Sciatic nerve (tissue), 2 donors: ENCODE measurements around the gene VPS16. TPM values are rescaled to one million over a fixed set of nuclear protein-coding genes. Genes with fewer than 3 reads are reported as not detected.
A peak's percentile ranks its signal among the peaks of the same experiment; 100 is the strongest.
"Not testable (repeated sequence)": the region's sequence is repeated elsewhere in the genome, so short reads cannot be mapped to it uniquely, and the experiment has no call there.

Experiments
- ATAC-seq: fragments of 200-7000 bp; cut with Tn5 transposase; one replicate; pipeline ENCODE4 v1.9.1; 2020; ENCODE audit warnings: mild to moderate bottlenecking, moderate library complexity
- DNase-seq: peaks from one replicate; pipeline ENCODE4 v3.0.0-alpha.2; 2020; ENCODE audit warnings: low spot score
- intact Hi-C: fragments of 100-400 bp; cut with DNase I; formaldehyde crosslinking; loops from one replicate; pipeline ENCODE4 v1.14.2; 2022
- total RNA-seq: library from RNA; stranded (reverse); fragmentation: NEBNext Ultra II Directional; extraction: Animal tissue kit (Norgen Biotek cat#: 25700); gene quantifications from one replicate; pipeline ENCODE4 v1.2.1, GENCODE V29; 2021
- donor health status: DM: no; HTN: no; CAD: no.
- donor health status: DM: no; HTN: no; CAD: no.

Gene VPS16
- total RNA-seq, 1 donor from 2014 or later = 40.0 TPM

- intact Hi-C loops = no loop called here
- peak; percentile 23 for ATAC-seq
- no peak for DNase-seq
These were observed 34.7 kb upstream of the VPS16 start for GRCh38 chr20:2805689-2806350.

GRCh38 chr20:2806351-2806701 is 34.2 kb upstream of the VPS16 start:
- DNase-seq = no peak
- ATAC-seq = no peak
- intact Hi-C loops = no loop called here

DNA sequence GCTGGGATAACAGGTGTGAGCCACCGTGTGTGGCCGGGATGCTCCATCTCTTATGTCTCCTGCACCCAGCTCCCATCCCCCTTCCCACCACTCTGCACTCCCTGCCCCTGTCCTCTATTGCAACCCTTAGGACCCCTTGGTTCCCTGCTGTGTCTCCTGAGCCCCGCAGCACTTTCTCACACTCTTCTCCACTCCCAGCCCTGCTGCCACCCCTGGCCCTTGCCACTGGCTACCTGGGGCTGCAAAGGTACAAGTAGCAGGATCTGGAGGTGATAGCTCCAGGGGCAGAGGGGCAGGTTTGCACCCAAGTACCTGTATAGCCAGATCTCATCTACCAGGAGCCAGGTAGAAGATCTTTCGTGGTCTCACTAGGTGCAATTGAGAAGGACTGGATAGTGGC is 33.5 kb upstream of the VPS16 start:
- DNase-seq (no peak), ATAC-seq (no peak)
- intact Hi-C loops = no loop called here

DNA sequence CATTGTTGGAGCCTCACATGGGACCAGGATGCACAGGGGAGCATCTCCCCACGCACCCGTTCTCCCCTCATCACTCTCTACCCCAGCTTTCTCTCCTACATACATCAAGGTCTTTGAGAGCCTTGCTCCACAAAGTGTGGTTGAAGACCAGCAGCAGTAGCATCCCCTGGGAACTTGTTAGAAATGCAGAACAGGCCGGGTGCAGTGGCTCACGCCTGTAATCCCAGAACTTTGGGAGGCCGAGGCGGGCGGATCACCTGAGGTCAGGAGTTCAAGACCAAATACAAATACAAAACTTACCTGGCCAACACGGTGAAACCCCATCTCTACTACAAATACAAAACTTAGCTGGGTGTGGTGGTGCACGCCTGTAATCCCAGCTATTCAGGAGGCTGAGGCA is 32.6 kb upstream of the VPS16 start:
- ATAC-seq, intact Hi-C loops, DNase-seq: not testable (repeated sequence)

- intact Hi-C loops = no loop called here
- ATAC-seq = no peak
- no peak for DNase-seq
These were observed 30.9 kb upstream of the VPS16 start for GRCh38 chr20:2809690-2810089.

- DNase-seq (no peak), ATAC-seq (no peak)
- intact Hi-C loops = no loop called here
These were observed 28.4 kb upstream of the VPS16 start for GRCh38 chr20:2812189-2812588.

DNA sequence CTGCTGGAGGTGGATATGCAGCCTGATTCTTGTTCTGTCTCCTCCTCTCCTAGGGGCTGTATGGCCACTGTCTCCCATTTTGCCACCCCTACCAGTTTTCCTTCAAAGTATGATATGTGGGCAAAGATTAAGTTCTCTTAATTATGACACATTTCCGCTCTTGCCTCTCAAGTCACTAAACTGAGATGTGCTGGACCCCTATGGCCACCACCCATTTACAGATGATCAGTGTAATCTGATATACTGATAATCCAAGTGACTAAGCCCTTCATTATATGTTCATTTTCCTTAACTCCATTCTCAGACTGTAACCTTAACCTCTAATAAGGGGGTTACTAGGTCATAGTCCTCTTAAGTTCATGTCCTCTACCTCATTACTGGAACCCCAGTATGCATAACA is 26.5 kb upstream of the VPS16 start:
- ATAC-seq = no peak

DNA sequence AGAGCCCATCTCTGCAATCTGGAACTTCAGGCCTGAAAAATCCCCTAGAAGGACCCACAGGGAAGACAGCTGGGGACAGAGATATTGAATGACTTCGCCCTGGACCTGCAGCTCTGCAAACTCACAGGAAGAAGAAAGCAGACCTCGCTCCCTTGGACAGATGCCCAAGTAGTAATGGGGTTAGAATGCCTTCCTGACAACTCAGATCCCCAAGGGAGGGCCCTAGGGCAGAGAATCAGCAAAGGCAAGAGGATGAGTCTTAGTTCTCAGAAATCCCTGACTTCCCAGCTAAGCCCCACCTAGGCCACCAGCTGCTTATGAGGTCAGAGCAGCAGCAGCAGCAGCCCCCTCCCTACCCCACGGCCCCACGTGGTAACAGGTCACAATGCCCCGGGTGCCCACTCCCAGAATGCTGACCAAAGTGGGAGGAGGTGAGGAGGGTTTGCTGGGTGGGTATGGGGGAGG is 25.9 kb upstream of the VPS16 start, which contains the start of gene C20orf141:
Gene C20orf141 (plus strand): TSS at position 401 of the 465 bp plus-strand sequence. CDS start 198 bp downstream, outside the sequence.
- intact Hi-C loops = no loop called here
- ATAC-seq (peak; percentile 81), DNase-seq (no peak)

More for the DNA sequence above, 26.5 kb upstream of the VPS16 start:
- intact Hi-C loops = no loop called here
- no peak for DNase-seq

GRCh38 chr20:2815242-2815900 is 25.2 kb upstream of the VPS16 start:
- no peak for ATAC-seq
- intact Hi-C loops = no loop called here

GRCh38 chr20:2816030-2816582 is 24.4 kb upstream of the VPS16 start, which contains the start of gene TMEM239:
TMEM239 (plus strand) TSS chr20:2816364; CDS start chr20:2816555, 191 bp downstream.
- ATAC-seq (no peak), DNase-seq (no peak)
- intact Hi-C loops = no loop called here

More at GRCh38 chr20:2815242-2815900, 25.2 kb upstream of the VPS16 start:
- no peak for DNase-seq

GRCh38 chr20:2816583-2817340 is 23.8 kb upstream of the VPS16 start:
- ATAC-seq (no peak), DNase-seq (no peak)
- intact Hi-C loops = no loop called here

- ATAC-seq (no peak), DNase-seq (no peak)
- intact Hi-C loops = no loop called here
These were observed 23.2 kb upstream of the VPS16 start for GRCh38 chr20:2817341-2817726.

GRCh38 chr20:2817891-2818595 is 22.5 kb upstream of the VPS16 start:
- intact Hi-C loops = no loop called here
- no peak for DNase-seq
- peak; percentile 70 for ATAC-seq

DNA sequence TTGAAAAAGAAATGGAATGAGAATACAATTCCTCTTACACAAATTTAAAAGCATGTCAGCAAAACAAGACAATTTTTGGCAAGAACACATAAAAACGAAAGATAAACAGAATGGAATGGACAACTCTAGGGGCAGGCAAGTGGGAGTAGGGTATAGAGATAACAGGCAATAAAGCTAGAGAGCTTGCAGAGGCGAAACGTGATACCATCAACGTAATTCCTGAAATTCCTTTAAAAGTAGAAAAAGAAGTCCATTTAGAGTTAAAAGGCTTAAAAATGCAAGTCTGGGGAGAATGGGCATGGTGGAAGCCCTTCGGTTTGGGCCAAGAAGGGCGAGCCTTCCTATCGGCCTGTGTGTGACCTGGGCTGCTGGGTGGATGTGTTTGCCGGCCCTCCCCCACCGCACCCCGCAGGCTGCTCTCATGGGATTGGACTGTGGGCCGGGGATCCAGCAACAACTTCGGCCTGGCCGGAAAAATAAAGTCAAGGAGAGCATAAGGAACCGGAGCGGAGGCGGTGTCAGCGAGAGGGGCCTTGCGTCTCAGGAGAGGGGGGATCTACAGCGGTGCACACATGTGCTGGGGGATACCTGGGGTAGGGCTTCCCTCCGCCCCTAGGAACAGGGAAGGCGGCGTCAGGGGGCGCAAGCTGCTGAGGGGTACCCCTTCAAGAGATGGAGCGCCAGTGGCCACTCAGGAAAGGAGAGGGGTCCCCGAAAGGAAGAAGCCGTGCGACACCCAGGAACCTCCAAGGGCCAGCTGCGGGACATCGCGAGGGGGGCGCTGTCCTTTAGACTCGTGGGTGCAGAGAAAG is 20.3 kb upstream of the VPS16 start:
- ATAC-seq (no peak), DNase-seq (no peak)
- intact Hi-C loops = no loop called here

DNA sequence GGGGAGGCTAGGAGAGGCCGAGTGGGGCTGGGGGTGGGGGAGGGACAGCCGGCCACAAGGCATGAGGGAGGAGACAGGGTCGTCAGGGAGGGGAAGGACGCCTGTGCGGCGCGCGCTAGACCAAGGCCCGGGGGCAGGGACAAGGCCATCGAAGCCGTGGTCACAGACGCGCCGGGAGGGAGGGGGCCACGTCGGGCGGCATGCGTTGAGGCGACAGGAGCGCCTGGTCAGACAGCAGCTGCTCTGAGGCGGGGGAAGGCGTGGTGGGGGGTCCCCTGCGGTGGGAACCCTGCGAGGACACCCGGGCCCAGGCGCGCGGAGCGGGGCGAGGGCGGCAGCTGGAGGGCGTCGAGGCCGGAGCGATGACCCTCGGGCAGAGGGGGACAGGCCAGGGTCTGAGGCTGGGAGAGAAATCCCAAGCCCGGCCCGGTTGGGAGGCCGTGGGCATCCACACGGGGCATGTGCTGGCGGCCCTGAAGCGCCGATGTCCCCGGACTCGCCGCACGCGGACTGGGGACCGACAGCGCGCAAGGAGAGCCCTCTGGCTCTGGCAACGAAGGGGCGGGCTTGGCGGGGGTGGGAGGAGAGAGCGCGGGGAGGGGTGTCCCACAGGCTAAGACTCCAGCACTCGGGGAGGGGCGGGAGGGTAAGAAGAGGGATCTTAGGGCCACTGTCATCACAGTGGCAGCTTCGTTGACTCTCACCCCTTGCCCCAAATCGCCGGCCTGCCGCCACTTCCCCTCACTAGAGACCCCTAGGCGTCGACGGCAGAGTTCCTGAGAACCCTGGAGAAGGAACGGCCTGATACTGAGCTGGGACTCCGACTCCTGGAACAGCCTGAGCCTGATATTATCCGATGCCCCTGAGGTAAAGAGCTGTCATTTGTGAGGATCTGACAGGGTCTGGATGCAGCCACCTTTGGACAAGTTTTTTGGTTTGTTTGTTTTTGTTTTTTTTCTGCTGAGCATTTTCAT is 19.4 kb upstream of the VPS16 start:
- ATAC-seq (peak; percentile 17), DNase-seq (no peak)
- intact Hi-C loops = no loop called here

DNA sequence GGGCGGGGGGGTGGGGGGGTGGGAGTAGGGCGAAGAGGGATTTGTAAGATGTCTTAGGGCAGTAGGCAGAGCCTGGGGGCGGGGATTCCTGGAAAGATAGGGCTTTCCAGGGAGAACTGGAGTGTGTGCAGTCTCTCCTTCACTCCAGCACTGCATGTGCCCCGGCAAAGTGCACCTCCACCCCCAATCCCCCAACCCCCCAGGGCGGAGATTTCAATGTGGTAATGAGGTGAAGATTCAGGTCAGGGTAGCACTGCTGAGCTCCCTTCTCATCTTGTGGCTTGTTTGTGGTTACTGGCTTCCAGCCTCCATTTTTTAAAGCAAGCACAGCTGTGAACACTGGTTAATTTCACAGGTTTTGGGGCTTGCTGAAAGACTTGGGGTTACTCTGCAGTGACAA is 18.5 kb upstream of the VPS16 start:
- no peak for DNase-seq
- ATAC-seq = peak; percentile 69
- intact Hi-C loops = no loop called here

DNA sequence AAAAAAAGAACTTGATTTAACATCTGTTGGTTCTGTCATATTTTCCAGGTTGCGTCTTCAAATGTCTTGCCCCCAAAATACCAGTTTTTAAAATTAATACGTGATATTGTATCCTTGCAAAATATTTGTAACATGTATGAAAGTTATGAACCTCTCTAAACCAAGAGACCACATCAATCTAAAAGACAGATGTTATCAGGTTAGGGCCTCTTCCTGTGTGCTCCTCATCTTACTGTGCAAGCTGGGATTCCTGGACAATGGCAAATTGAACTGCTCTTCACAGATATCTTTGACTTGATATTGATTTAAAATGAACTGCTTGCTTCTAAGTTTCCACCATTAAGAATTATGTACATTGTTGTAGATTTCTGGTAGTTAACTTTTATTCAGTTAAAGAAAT is 14.8 kb upstream of the VPS16 start:
- no peak for DNase-seq
- ATAC-seq = no peak
- intact Hi-C loops = no loop called here
